ENCODE results near the gene TFCP2L1. TPM values are rescaled to one million over a fixed set of nuclear protein-coding genes. Genes with fewer than 3 reads are reported as not detected.

Gene TFCP2L1
- total RNA-seq, 4 donors from 2014 or later: 0.39 to 1.6 (median 0.46) TPM

- Histone ChIP-seq H3K36me3 (no peaks in the 10 kb centered on the region), H3K4me1 (no peaks in the 10 kb centered on the region), H3K27me3 (no peaks in the 10 kb centered on the region), H3K9me3 (no peaks in the 10 kb centered on the region), H3K4me3 (no peak overlapping the region), H3K27ac (replicated peaks in 1 of 4) (no peak overlapping the region)
- intact Hi-C loops (cut with DNase I): no loop called here
- no peak for TF ChIP-seq EP300 (IDR thresholded peaks at IDR 0.05)
- TF ChIP-seq POLR2AphosphoS5 (IDR thresholded peaks at IDR 0.05): no peak
- TF ChIP-seq CTCF (IDR thresholded peaks at IDR 0.05): no peak
- no peak for TF ChIP-seq POLR2A (IDR thresholded peaks at IDR 0.05; ENCODE audit: low read depth)
- no peak for DNase-seq (ENCODE audit: extremely low spot score)
- 93% methylated on average over 15 of the region's 15 CpGs for WGBS
Measured at GRCh38 chr2:121246704-121247255, 38.2 kb downstream of the TFCP2L1 start.

DNA sequence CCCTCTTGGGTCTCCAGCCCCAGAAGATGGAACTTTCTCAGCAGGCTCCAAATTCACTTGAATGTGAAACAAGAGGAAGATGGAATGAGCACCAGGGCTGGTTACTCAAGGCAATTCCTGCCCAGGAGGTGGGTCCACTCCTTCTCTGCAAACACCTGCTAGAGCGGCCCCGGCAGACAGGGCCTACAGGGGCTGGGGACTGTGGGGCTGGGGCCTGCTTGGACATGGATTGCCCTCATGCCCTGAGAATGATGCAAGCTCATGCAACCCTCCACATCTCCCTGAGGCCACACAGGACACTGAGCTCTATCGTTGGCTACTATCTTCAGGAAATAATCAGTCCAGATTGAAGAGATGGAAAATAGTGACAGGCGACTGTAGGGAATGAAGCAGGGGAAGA, 39.1 kb downstream of the TFCP2L1 start:
- WGBS: 78% methylated on average over 2 of the region's 4 CpGs
- Histone ChIP-seq H3K36me3 (no peaks in the 10 kb centered on the region), H3K4me1 (no peaks in the 10 kb centered on the region), H3K27me3 (no peaks in the 10 kb centered on the region), H3K27ac (replicated peaks in 1 of 4) (no peak overlapping the region), H3K4me3 (no peak overlapping the region), H3K9me3 (no peaks in the 10 kb centered on the region)
- intact Hi-C loops (cut with DNase I): no loop called here
- TF ChIP-seq POLR2AphosphoS5 (IDR thresholded peaks at IDR 0.05) (no peak), CTCF (IDR thresholded peaks at IDR 0.05) (no peak), POLR2A (IDR thresholded peaks at IDR 0.05; ENCODE audit: low read depth) (no peak), EP300 (IDR thresholded peaks at IDR 0.05) (no peak)
- DNase-seq (ENCODE audit: extremely low spot score): no peak

GRCh38 chr2:121245120-121245820, 39.7 kb downstream of the TFCP2L1 start:
- no peaks in the 10 kb centered on the region for H3K36me3 ChIP-seq
- H3K9me3 ChIP-seq: no peaks in the 10 kb centered on the region
- H3K4me1 ChIP-seq: no peaks in the 10 kb centered on the region
- no peak overlapping the region for H3K27ac ChIP-seq (replicated peaks in 1 of 4)
- DNase-seq (ENCODE audit: extremely low spot score): no peak
- intact Hi-C loops (cut with DNase I): no loop called here
- no peaks in the 10 kb centered on the region for H3K27me3 ChIP-seq
- WGBS: 90% methylated on average over 10 of the region's 13 CpGs
- H3K4me3 ChIP-seq: no peak overlapping the region
- TF ChIP-seq CTCF (IDR thresholded peaks at IDR 0.05): no peak
- TF ChIP-seq EP300 (IDR thresholded peaks at IDR 0.05): no peak
- TF ChIP-seq POLR2AphosphoS5 (IDR thresholded peaks at IDR 0.05): no peak
- no peak for TF ChIP-seq POLR2A (IDR thresholded peaks at IDR 0.05; ENCODE audit: low read depth)

GRCh38 chr2:121244616-121245015, 40.4 kb downstream of the TFCP2L1 start:
- TF ChIP-seq POLR2A (IDR thresholded peaks at IDR 0.05; ENCODE audit: low read depth): no peak
- TF ChIP-seq CTCF (IDR thresholded peaks at IDR 0.05): no peak
- no peak for TF ChIP-seq EP300 (IDR thresholded peaks at IDR 0.05)
- TF ChIP-seq POLR2AphosphoS5 (IDR thresholded peaks at IDR 0.05): no peak

More at GRCh38 chr2:121244616-121245015, 40.4 kb downstream of the TFCP2L1 start:
- Histone ChIP-seq H3K4me1 (no peaks in the 10 kb centered on the region), H3K27me3 (no peaks in the 10 kb centered on the region), H3K9me3 (no peaks in the 10 kb centered on the region), H3K4me3 (no peak overlapping the region), H3K36me3 (no peaks in the 10 kb centered on the region), H3K27ac (replicated peaks in 1 of 4) (no peak overlapping the region)
- intact Hi-C loops (cut with DNase I): no loop called here
- 90% methylated on average over 10 of the region's 11 CpGs for WGBS
- DNase-seq (ENCODE audit: extremely low spot score): no peak

All from esophagus muscularis mucosa (tissue), 4 donors.